Activated CD8-positive, alpha-beta memory T cell treated with anti-CD3 and anti-CD28 coated beads, Interleukin-2, amount 50 U/mL, for 1 hour (primary cell): ENCODE data around the gene JAG2.

Experiments used
- DNase-seq: peaks from one replicate; pipeline ENCODE4 v3.0.0-alpha.2; 2020; ENCODE audit errors: extremely low read depth

The JAG2 gene

GRCh38 chr14:105168496-105168978, at the start of gene JAG2:
TSS of gene JAG2 (minus strand) at chr14:105168776. CDS start at chr14:105168420, 356 bp downstream.
- no peak for DNase-seq

DNA sequence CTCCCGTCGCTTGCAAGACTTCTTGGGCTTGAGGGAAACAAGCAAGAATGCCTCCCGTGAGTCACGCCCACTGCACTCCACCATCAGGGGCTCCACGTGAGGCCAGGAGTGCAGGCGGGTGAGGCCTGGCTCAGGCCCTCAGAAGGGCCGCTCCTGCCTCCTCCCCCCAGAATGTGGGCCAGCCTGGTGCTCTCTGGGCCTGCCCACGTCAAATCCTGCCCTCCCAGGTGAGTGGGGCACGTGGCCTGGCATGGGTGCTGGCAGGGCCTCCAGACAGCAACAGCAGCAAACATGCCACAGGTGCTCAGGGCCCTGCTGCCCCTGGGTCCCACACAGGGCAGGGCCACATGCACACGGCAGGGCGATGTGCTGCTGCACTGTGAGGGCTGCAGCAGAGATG, 49.2 kb upstream of the JAG2 start:
- DNase-seq: no peak

DNA sequence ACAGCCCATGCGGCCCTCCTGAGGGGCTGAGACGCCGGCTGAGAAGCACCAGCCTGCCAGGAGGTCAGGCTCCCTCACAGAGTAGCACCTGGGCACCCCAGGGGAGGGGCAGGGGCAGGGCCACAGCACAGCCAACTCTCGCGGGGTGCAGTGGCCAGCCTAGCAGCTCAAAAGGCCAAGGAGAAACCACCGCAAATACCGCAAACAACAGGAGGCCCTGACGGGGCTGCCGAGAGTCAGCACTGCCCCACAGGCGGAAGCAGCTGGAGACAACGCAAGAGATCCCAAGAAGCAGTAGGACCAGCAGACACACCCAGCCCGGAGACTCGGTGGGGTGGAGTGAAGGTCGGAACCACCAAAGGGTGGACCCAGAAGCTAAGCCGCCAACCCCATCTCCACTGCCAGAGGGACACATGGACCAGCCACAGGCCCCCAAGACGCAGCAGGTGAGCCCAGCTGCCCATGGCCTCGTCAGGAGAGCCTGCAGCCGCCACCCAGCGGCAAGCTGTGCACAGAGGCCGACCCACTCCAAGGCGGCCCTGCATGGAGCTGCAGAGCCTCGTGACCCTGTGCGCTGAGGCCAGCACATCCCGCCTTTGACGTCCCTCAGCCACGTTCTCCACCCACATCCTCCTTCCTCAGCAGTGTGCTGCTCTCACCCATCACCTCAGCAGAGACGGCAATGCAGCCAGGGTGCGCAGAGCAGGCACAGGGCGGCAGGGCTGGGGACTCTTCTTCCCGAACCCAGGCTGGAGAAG, 48.1 kb upstream of the JAG2 start:
- DNase-seq: no peak

DNA sequence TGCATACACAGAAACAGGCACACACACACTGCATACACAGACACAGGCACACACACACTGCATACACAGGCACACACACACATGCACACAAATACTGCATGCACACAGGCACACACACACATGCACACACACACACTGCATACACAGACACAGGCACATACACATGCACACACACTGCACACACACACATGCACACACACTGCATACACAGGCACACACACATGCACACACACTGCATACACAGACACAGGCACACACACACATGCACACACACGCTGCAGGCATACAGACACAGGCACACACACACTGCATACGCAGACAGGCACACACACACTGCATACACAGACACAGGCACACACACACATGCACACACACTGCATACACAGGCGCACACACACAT, 47.0 kb upstream of the JAG2 start:
- DNase-seq: no peak

DNA sequence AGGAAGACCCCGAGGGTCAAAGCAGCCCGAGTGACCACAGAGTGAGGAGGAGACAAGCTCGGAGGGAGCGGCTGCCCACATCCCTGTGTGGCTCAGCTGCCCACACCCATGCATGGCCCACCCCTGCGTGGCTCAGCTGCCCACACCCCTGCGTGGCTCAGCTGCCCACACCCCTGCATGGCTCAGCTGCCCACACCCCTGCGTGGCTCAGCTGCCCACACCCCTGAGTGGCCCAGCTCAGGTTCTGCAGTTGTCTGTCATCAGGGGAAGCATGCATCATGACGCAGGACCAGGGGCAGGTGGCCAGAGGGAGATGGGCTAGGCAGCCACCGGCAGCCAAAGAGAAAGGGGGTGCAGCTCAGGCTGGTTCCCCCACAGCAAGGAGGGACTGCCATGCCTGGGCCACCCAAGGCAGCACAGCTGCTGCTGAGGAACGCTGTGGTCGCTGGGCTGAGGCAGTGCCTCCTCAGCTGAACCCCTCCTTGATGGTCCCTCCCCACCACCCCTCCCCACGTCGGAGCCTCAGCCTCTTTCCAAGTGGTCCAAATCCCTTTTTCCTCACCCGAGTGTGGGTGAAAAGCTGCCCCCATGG, 45.8 kb upstream of the JAG2 start:
- no peak for DNase-seq

- DNase-seq: no peak
Observed at GRCh38 chr14:105213361-105213760, 44.8 kb upstream of the JAG2 start.

DNA sequence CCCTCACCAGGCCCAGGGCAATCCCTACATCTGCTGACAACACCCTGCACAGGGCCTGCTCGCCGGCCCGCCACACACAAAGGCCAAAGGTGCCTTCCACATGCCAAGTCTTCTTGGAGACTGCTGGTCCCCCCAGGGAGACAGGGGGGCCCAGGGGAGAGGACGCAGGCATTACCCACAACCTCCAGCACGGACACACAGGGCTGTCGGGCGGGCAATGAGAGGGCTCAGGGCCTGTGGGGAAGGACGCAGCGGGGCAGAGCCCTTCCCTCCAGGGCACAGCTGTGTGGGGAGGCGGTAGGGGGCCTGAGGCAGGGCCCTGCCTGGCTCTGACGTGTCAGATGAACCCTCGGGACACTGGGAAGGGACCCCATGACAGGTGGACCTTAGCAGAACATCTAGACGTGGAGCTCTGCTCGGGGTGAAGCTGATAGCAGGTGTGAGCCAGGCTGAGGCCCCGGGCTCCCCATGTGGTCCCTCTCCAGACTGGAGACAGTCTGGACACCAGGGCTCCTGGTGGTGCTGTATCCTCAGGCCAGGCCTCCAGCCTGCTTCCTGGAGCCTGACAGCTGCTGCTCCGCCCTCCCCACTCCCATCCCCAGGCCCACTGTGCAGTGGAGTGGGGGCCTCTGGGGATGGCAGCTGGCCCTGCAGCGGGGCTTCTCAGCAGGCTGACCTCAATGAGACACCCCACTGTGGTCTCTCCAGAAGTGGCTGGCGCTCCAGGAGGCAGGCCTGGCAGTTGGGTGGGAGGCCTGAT, 44.1 kb upstream of the JAG2 start:
- DNase-seq: no peak

DNA sequence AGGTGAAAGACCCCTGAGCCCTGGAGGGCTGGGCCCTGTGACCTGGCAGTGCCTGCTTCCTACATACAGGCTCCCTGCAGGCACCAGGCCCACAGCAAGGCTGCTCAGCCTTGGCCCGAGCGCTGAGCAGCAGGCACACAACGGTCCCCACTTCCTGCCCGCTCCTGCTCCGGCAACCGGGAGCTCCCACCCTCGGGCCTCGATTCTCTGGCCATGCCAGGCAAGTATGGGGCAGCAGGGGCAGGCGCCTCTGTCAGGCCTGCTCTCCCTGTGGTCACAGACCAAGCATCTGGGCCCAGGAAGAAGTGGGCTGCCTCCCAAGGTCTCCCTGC, 43.1 kb upstream of the JAG2 start:
- no peak for DNase-seq

GRCh38 chr14:105211086-105211757, 42.6 kb upstream of the JAG2 start:
- no peak for DNase-seq

DNA sequence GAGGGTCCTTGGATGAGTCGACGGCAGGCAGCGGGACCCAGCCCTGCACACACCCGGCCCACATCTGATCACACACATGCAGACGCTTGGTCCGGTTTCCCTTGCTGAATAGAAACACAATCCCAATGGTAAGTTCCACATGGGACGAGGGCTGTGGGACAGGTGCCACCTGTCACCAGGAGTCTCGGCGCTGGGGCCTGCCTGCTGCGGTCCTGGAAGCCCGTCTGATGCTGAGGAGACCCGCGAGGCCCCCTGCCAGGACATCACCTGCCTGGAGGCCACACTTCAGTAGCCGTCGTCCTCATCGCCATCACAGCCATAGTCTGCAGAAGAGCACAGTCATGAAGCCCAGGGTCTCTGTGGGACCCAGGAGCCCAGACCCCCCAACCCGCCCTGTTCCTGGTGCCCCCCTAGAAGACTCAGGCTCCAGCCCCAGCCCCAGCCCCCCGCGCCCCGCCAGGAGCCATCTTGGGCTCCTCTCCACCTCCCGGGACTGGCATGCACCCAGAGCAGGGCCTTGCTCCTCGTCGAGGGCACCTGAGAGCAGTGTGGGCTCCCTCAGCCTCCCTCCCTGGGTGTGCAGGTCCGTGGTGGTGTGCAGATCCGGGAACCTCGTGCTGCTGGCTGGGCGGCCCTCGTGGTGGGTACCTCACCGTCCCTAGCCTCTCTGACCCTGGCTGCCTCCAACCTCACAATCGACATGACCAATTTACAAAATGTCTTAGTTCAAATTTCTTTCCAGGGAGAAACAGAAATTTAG, 41.9 kb upstream of the JAG2 start:
- no peak for DNase-seq

DNA sequence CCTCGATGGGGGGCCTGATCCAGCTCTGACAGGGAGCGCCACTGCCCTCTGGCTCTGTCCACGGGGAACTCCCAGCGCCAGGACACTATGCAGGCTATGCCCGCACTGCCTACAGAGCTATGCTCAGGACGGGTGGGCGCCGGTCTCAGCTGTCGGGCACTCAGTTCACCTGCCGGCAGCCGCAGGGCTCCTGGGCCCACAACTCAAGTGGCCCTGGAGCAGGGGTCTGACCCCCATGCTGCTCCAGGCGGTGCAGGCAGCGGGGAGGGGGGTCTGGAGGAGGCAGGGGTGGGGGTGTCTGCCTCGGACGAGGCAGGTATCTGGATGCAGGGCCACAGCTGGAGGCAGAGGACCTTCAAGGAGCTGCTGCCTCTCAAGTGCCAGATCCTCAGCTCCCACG, 41.1 kb upstream of the JAG2 start:
- no peak for DNase-seq

GRCh38 chr14:105209091-105209490, 40.5 kb upstream of the JAG2 start:
- no peak for DNase-seq

- no peak for DNase-seq
Observed at GRCh38 chr14:105208738-105209075, 40.1 kb upstream of the JAG2 start.

DNA sequence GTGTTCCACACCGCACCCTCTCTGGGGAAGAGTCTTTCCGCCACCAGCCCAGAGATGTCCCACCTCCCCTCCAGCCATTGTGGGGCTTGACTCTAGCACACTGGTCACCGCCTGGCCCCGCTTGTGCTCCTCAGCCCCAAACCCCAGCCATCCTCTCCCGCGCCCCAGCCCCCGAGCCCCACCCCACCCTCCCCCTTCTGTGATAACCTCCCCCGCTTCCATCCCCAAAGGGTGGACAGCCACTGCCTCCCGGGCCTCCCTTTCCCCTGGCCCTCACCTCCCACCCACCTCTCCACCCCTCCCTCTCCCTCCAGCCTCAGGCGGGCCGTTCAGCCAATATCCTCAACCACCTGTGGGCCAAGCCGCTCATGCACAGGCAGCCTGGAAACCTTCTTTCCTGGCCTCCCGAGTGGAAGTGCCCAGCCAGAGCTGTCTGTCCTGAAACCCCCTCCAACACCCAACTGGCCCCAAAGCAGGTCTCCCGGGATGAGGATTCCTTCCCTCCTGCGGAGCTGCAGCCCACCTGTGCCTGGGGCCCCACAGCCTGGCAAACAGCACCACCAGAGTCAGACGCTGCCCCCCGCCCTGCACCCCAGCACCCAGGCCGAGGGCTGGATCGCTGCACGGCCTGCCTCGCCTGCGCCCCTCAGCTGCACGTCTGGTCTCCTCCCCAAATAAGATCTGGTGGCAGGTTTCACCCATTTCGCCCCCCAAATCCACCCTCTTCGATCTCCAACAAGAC, 39.6 kb upstream of the JAG2 start:
- DNase-seq: no peak

DNA sequence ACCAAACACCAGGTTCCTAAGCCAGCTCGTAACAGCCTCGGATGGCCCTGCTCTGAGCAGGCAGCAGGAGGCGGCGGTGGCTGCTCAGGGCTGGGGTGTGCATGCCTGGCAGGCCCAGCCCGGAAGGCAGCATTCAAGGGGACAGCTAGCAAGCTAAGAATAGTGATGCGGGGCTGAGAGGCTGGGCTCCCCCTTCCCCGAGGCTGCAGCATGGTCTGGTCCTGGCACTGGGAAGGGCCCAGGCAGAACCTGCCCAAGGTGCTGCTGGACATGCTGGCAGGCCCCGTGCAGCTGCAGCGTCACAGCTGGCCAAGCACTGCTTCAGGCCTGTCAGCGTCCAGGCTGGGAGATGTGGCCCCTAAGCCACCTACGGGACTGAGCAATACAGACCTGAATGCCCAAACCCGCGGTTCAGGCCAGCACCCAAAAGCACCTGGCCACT, 38.9 kb upstream of the JAG2 start:
- no peak for DNase-seq

GRCh38 chr14:105206873-105207272, 38.3 kb upstream of the JAG2 start:
- no peak for DNase-seq

GRCh38 chr14:105205673-105206208, 37.2 kb upstream of the JAG2 start:
- no peak for DNase-seq

DNA sequence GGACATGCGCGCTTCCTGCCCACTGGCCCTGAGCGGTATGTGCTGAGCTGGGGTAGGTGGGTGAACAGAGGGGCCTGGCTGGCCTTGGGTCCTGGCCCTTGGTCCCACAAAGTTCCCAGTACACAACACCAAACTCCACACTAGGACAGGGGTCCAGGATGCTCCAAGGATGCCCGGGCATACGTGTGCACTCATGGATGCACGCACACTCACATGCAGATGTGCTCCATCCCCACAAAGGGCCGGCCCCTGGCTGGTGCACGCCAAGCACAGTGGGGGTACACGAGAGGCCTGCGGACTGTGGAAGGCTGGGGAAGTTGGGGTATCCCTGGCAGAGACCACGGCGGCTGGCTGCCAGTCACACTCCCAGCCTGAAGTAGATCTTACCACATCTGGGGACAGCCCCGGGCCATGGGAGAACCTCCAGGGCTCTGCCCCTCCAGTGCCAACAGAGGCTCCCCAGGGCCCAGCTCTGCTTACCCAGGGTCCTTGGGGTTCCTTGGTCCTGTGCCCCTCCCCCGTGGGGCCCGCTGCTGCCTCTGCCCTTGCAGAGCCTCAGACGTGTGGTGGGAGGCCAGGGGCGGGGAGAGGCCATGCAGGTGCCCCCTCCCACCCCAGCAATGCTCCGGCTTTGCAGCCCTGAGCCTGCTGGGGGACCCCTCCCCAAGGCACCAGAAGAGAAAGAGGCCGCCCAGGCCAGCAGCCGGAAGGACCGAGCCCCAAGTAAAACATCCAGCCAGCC, 36.5 kb upstream of the JAG2 start:
- no peak for DNase-seq

- no peak for DNase-seq
Observed at GRCh38 chr14:105204206-105204930, 35.8 kb upstream of the JAG2 start.
